Measurements from ENCODE around the gene HTRA1. TPM values are rescaled to one million over a fixed set of nuclear protein-coding genes. Genes with fewer than 3 reads are reported as not detected.

Gene HTRA1
- 157 and 175 TPM in 2 replicates for total RNA-seq (2022)
- percentile 77 among the genes with signal in this experiment for Bru-seq, nascent RNA
- BruChase-seq, experiment 1, labeled RNA remaining after a 6-hour chase = percentile 74 among the genes with signal in this experiment
- percentile 69 among the genes with signal in this experiment for BruChase-seq, experiment 2, labeled RNA remaining after a 2-hour chase
- long read RNA-seq, transcript HTRA1-201 (9 exons, 2,120 nt) = major isoform, 286 of 310 reads
- long read RNA-seq, partial matches to known transcripts = 13 of 310 reads
- long read RNA-seq, other reads (novel, unspliced or antisense) = 10 of 310 reads

DNA sequence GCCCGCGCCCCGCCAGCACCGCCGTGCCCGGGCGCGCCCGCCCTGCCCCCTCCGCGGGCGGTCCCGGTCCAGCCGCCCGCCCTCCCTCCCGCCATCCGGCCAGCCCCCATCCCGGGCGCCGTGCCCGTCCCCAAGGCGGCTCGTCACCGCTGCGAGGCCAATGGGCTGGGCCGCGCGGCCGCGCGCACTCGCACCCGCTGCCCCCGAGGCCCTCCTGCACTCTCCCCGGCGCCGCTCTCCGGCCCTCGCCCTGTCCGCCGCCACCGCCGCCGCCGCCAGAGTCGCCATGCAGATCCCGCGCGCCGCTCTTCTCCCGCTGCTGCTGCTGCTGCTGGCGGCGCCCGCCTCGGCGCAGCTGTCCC, at the start of gene HTRA1:
Gene HTRA1, plus strand, starts transcription at position 187 of the 362 bp plus-strand sequence. Its CDS starts 100 bp downstream, at position 287.
- intact Hi-C loops (cut with micrococcal nuclease) = no loop called here
- no TSS peak for BruUV-seq (replicated peaks)
- Mint-ChIP-seq H3K27me3 (ENCODE audit: insufficient read depth, unreplicated experiment) (no peaks in the 10 kb centered on the region), H3K36me3 (ENCODE audit: insufficient read depth, unreplicated experiment) (peaks cover 19% of the 10 kb centered on the region), H3K9me3 (ENCODE audit: unreplicated experiment) (no peaks in the 10 kb centered on the region), H3K4me1 (ENCODE audit: insufficient read depth, unreplicated experiment) (peaks cover 34% of the 10 kb centered on the region), H3K4me3 (ENCODE audit: unreplicated experiment) (peak within 1 kb of the TSS; percentile 99), H3K27ac (ENCODE audit: low read depth, unreplicated experiment) (no peak within 1 kb of the TSS)
- peak; percentile 78 for DNase-seq (ENCODE audit: unreplicated experiment)
- ChIA-PET POLR2A (interaction anchor here (0.6 to 15.0 kb wide), 8 partner anchors 9 to 104 kb away, joined by 3 to 291 read pairs (median 4); no protein-coding TSS in a partner anchor), CTCF (no interaction called here)
- TF ChIP-seq CTCF (IDR thresholded peaks at IDR 0.05; ENCODE audit: unreplicated experiment) = no peak

DNA sequence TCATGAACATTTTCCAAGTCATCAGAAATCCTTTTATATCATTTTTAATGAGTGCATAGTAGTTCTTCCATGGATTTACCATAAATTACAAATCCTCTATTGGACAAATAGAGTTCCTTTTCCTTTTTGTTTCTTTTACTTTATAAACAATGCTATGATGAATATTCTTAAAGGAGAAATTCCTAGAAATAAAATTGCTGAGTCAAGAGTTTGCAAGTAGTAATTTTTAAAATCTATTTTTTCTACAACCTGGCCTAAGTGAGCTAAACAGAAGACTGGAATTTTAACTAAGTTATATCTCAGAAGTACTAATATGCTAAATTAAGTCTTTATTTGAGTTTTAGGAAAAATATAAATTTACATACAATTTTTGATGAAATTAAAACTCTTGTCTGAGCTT, 48.0 kb upstream of the HTRA1 start:
- no peak for TF ChIP-seq CTCF (IDR thresholded peaks at IDR 0.05; ENCODE audit: unreplicated experiment)
- Mint-ChIP-seq H3K4me1 (ENCODE audit: insufficient read depth, unreplicated experiment) (peaks cover 3% of the 10 kb centered on the region), H3K27ac (ENCODE audit: low read depth, unreplicated experiment) (no peak overlapping the region), H3K27me3 (ENCODE audit: insufficient read depth, unreplicated experiment) (no peaks in the 10 kb centered on the region), H3K4me3 (ENCODE audit: unreplicated experiment) (no peak overlapping the region), H3K36me3 (ENCODE audit: insufficient read depth, unreplicated experiment) (peaks cover 62% of the 10 kb centered on the region), H3K9me3 (ENCODE audit: unreplicated experiment) (no peaks in the 10 kb centered on the region)
- intact Hi-C loops (cut with micrococcal nuclease) = no loop called here
- no peak for DNase-seq (ENCODE audit: unreplicated experiment)
- no TSS peak for BruUV-seq (replicated peaks)
- POLR2A ChIA-PET = interaction anchor here (0.7 to 0.9 kb wide), 2 partner anchors 13 to 312 kb away, joined by 3 read pairs; no protein-coding TSS in a partner anchor
- CTCF ChIA-PET = interaction anchor here (2.2 kb wide), 1 partner anchor 152 kb away, joined by 5 read pairs; no protein-coding TSS in a partner anchor

DNA sequence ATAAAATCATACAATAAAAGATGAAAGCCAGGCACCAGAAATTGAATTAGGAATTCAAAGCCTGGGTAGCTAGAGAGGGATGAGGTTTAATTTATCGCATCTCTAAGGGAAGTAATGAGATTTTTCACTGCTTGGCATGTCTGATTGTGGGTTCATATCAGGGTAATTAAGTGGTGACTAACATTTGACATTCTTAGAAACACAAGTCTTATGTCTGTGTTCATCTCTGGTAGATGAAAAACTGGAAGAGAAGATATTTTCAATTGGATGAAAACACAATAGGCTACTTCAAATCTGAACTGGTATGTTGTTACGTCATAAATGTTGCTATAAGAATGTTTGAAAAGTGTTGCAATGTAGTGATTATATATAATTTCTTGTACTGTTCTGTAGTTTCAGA, 43.7 kb upstream of the HTRA1 start:
- Mint-ChIP-seq H3K27ac (ENCODE audit: low read depth, unreplicated experiment) (no peak overlapping the region), H3K4me3 (ENCODE audit: unreplicated experiment) (no peak overlapping the region), H3K9me3 (ENCODE audit: unreplicated experiment) (no peaks in the 10 kb centered on the region), H3K27me3 (ENCODE audit: insufficient read depth, unreplicated experiment) (no peaks in the 10 kb centered on the region), H3K36me3 (ENCODE audit: insufficient read depth, unreplicated experiment) (peaks cover 55% of the 10 kb centered on the region), H3K4me1 (ENCODE audit: insufficient read depth, unreplicated experiment) (peaks cover 44% of the 10 kb centered on the region)
- no TSS peak for BruUV-seq (replicated peaks)
- DNase-seq (ENCODE audit: unreplicated experiment) = peak; percentile 16
- no peak for TF ChIP-seq CTCF (IDR thresholded peaks at IDR 0.05; ENCODE audit: unreplicated experiment)
- intact Hi-C loops (cut with micrococcal nuclease) = no loop called here
- CTCF ChIA-PET = no interaction called here
- POLR2A ChIA-PET = no interaction called here

GRCh38 chr10:122419016-122419415, 42.3 kb upstream of the HTRA1 start:
- ChIA-PET CTCF (interaction anchor here (0.6 to 2.1 kb wide), 11 partner anchors 16 to 151 kb away, joined by 3 to 10 read pairs (median 3); partner anchors contain the start of gene PLEKHA1), POLR2A (interaction anchor here (1.0 to 2.4 kb wide), 7 partner anchors 11 to 120 kb away, joined by 4 to 17 read pairs (median 6); partner anchors contain the start of gene PLEKHA1)
- intact Hi-C loops (cut with micrococcal nuclease) = no loop called here
- peak; percentile 26 for DNase-seq (ENCODE audit: unreplicated experiment)
- Mint-ChIP-seq H3K27ac (ENCODE audit: low read depth, unreplicated experiment) (peak overlapping the region; percentile 91), H3K4me3 (ENCODE audit: unreplicated experiment) (peak overlapping the region; percentile 29), H3K27me3 (ENCODE audit: insufficient read depth, unreplicated experiment) (no peaks in the 10 kb centered on the region), H3K9me3 (ENCODE audit: unreplicated experiment) (no peaks in the 10 kb centered on the region), H3K4me1 (ENCODE audit: insufficient read depth, unreplicated experiment) (peaks cover 44% of the 10 kb centered on the region), H3K36me3 (ENCODE audit: insufficient read depth, unreplicated experiment) (peaks cover 42% of the 10 kb centered on the region)
- no TSS peak for BruUV-seq (replicated peaks)
- no peak for TF ChIP-seq CTCF (IDR thresholded peaks at IDR 0.05; ENCODE audit: unreplicated experiment)
